KMS-11 (cell line): Measurements from ENCODE around the gene TGM6.

Experiments used
- H2AFZ ChIP-seq: fragments of 200-600 bp; sonication (generic); 2 replicates; pipeline ENCODE4 v1.6.1; 2016; ENCODE audit warnings: antibody characterized with exemption, mixed run types, low read depth
- H3K27ac ChIP-seq: fragments of 200-600 bp; sonication (generic); 2 replicates; pipeline ENCODE4 v1.6.1; 2016; ENCODE audit warnings: mild to moderate bottlenecking, mixed run types
- H3K27me3 ChIP-seq: fragments of 200-600 bp; sonication (generic); 2 replicates; pipeline ENCODE4 v1.6.1; 2017; ENCODE audit warnings: mild to moderate bottlenecking, low read depth, mixed run types, moderate library complexity; ENCODE audit not compliant: insufficient read depth
- H3K36me3 ChIP-seq: fragments of 200-600 bp; sonication (generic); 2 replicates; pipeline ENCODE4 v1.6.1; 2017; ENCODE audit warnings: mild to moderate bottlenecking, mixed run types; ENCODE audit not compliant: insufficient read depth
- H3K4me1 ChIP-seq: fragments of 200-600 bp; sonication (generic); 2 replicates; pipeline ENCODE4 v1.6.1; 2016; ENCODE audit warnings: mild to moderate bottlenecking, low read depth, mixed run types; ENCODE audit not compliant: poor library complexity, severe bottlenecking
- H3K4me2 ChIP-seq: fragments of 200-600 bp; sonication (generic); 2 replicates; pipeline ENCODE4 v1.7.0; 2016; ENCODE audit warnings: mild to moderate bottlenecking, mixed run types
- H3K4me3 ChIP-seq: fragments of 200-600 bp; sonication (generic); IDR thresholded peaks from 2 replicates; pipeline ENCODE4 v1.6.1; 2017; ENCODE audit warnings: low read depth, low read length, mixed read lengths; ENCODE audit not compliant: insufficient read depth
- H3K79me2 ChIP-seq: fragments of 200-600 bp; sonication (generic); 2 replicates; pipeline ENCODE4 v1.6.1; 2016; ENCODE audit warnings: low read depth, mixed run types; ENCODE audit not compliant: insufficient read depth
- H3K9ac ChIP-seq: fragments of 200-600 bp; sonication (generic); 2 replicates; pipeline ENCODE4 v1.6.1; 2016; ENCODE audit warnings: mild to moderate bottlenecking, mixed run types
- H4K20me1 ChIP-seq: fragments of 200-600 bp; sonication (generic); 2 replicates; pipeline ENCODE4 v1.6.1; 2016; ENCODE audit warnings: mild to moderate bottlenecking, mixed run types; ENCODE audit not compliant: insufficient read depth
- CTCF ChIP-seq: fragments of 200-600 bp; sonication (generic); conservative IDR thresholded peaks from 2 replicates; pipeline ENCODE4 v1.6.1; 2017; ENCODE audit warnings: low read depth, mild to moderate bottlenecking, antibody characterized with exemption, low read length, moderate library complexity, mixed read lengths

TGM6 gene

DNA sequence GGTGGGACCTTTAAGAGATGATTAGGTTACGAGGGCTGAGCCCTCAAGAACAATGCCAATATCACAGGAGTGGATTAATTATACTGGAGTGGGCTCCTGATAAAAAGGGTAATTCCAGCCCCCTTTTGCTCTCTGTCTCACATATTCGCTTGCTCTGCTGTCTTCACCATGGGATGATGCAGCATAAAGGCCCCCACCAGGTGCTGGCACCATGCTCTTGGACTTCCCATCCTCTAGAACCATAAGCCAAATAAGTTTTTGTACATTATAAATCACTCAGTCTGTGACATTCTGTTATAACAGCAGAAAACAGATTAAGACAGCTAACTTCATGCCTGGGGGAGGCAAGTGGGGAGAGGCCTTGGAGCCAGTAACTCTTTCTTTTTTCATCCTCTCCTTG, 99.7 kb downstream of the TGM6 start:
- Histone ChIP-seq H4K20me1 (no peaks in the 10 kb centered on the region), H3K4me2 (no peak overlapping the region), H3K79me2 (no peaks in the 10 kb centered on the region), H3K9ac (no peak overlapping the region), H3K27me3 (no peaks in the 10 kb centered on the region), H3K27ac (no peak overlapping the region), H3K4me3 (no peak overlapping the region), H3K36me3 (no peaks in the 10 kb centered on the region), H2AFZ (no peak overlapping the region), H3K4me1 (no peaks in the 10 kb centered on the region)
- TF ChIP-seq CTCF = no peak
